Psoas muscle (tissue), 8 donors: Measurements from ENCODE around the gene GBP1. TPM values are rescaled to one million over a fixed set of nuclear protein-coding genes. Genes with fewer than 3 reads are reported as not detected.
A peak's percentile ranks its signal among the peaks of the same experiment; 100 is the strongest.

ENCODE experiments used
- ATAC-seq, 4 donors: fragments of 200-7000 bp; cut with Tn5 transposase; one replicate each; pipeline ENCODE4 v1.9.1; 2020; ENCODE audit warnings: moderate library complexity in 3 of 4, mild to moderate bottlenecking in 2 of 4
- DNase-seq, 2 donors: peaks; one replicate each; pipeline ENCODE4 v3.0.0-alpha.2; 2020
- H3K27ac ChIP-seq: fragments of 200-600 bp; one replicate; pipeline ENCODE4 v1.8.0; 2022
- H3K27me3 ChIP-seq, 3 donors: fragments of 200-600 bp in 1 of 3; one replicate each; pipeline versions ENCODE4 v1.6.1 to v1.8.0; 2013 to 2022; ENCODE audit warnings: low read length in 2 of 3, mild to moderate bottlenecking in 2 of 3, moderate library complexity in 1 of 3; ENCODE audit not compliant: insufficient read depth in 3 of 3
- H3K36me3 ChIP-seq, 2 donors: fragments of 200-600 bp in 1 of 2; one replicate each; pipeline versions ENCODE4 v1.6.1 to v1.8.0; 2013 to 2022; ENCODE audit warnings: low read depth in 1 of 2, mild to moderate bottlenecking in 1 of 2, moderate library complexity in 1 of 2; ENCODE audit not compliant: insufficient read depth in 1 of 2
- H3K4me1 ChIP-seq: fragments of 200-600 bp; one replicate; pipeline ENCODE4 v1.8.0; 2022
- H3K4me3 ChIP-seq: fragments of 200-600 bp; one replicate; pipeline ENCODE4 v1.8.0; 2022; ENCODE audit warnings: mild to moderate bottlenecking
- H3K9me3 ChIP-seq: fragments of 200-600 bp; one replicate; pipeline ENCODE4 v1.8.0; 2022
- CTCF ChIP-seq: fragments of 200-600 bp; IDR thresholded peaks from one replicate; pipeline ENCODE4 v1.8.0; 2022; ENCODE audit warnings: antibody characterized with exemption
- WGBS, 3 donors: extraction: QIAGEN DNeasy Blood & Tissue Kit; methylation state at CpG; one replicate each; pipeline versions ENCODE4 v1.1.6 to v1.1.7; 2013; 5-methylcytosine and 5-hydroxymethylcytosine counted together
- intact Hi-C, 2 donors: fragments of 100-400 bp; cut with DNase I; formaldehyde crosslinking; loops; one replicate each; pipeline versions ENCODE4 v1.11.0 to v1.14.2; 2022
- long read RNA-seq, 2 donors: library from polyadenylated mRNA; unstranded; transcript quantifications; one replicate each; pipeline ENCODE4 v2.0.0, GENCODE V29; 2021
- polyA plus RNA-seq, 3 donors: library from polyadenylated mRNA; stranded (reverse); fragments of 200-250 nt; gene quantifications; one replicate each; pipeline ENCODE4 v1.2.3, GENCODE V29; 2013
- total RNA-seq, 4 donors: library from RNA; stranded (reverse); fragmentation: NEBNext Ultra II Directional in 2 of 4; extraction: Animal tissue kit (Norgen Biotek cat#: 25700) in 2 of 4; gene quantifications; one replicate each; pipeline versions ENCODE4 v1.2.1 to v1.2.4, GENCODE V29; 2021 to 2023
- donor health status: healthy with polysubstance abuse.
- donor health status: DM: no; HTN: no; CAD: no; lungs with moderate emphysema.
- donor health status: Bipolar disorder and iron deficiency.
- donor health status: healthy.
- donor health status: DM: yes; HTN: yes; CAD: no.
- donor health status: DM: no; HTN: no; CAD: no.
- donor health status: DM: no; HTN: no; CAD: no.
- donor health status: DM: yes; HTN: yes; CAD: no.

GBP1 gene
- total RNA-seq (1 to 10 TPM; 2.1 to 4.1 (median 3.8) TPM), polyA plus RNA-seq (1 to 10 TPM; 1.7 to 3.3 (median 1.9) TPM)
- long read RNA-seq, donor 1, partial matches to known transcripts = 2 of 3 reads
- long read RNA-seq, donor 1, other reads (novel, unspliced or antisense) = 1 of 3 reads
- long read RNA-seq, donor 2, partial matches to known transcripts = 0 of 1 reads
- long read RNA-seq, donor 2, other reads (novel, unspliced or antisense) = 0 of 1 reads

GRCh38 chr1:89065079-89065868, at the start of gene GBP1:
TSS of gene GBP1 (minus strand) at chr1:89065208. CDS start at chr1:89063234, 1,974 bp downstream.
- Histone ChIP-seq H3K27me3 (no peaks in the 10 kb centered on the region), H3K27ac (peak within 1 kb of the TSS; percentile 66), H3K36me3 (no peaks in the 10 kb centered on the region), H3K4me3 (peak within 1 kb of the TSS; percentile 59), H3K9me3 (no peaks in the 10 kb centered on the region), H3K4me1 (peaks cover 4% of the 10 kb centered on the region)
- WGBS, 3 donors = 16 to 18% (median 17%) methylated on average over 4 of the region's 4 CpGs
- no peak for DNase-seq
- TF ChIP-seq CTCF = no peak
- peak; percentile 34 to 83 (median 54) for ATAC-seq
- intact Hi-C loops = loop anchor here in 1 of 2 donors (5.0 kb wide), 1 partner anchor 52 kb away; no protein-coding TSS in a partner anchor

- ATAC-seq (no peak), DNase-seq (no peak)
- Histone ChIP-seq H3K4me1 (no peaks in the 10 kb centered on the region), H3K9me3 (no peaks in the 10 kb centered on the region), H3K27me3 (no peaks in the 10 kb centered on the region), H3K4me3 (no peak overlapping the region), H3K36me3 (peaks cover 2 to 93% of the 10 kb centered on the region in 2 donors), H3K27ac (no peak overlapping the region)
- TF ChIP-seq CTCF = no peak
- WGBS, 3 donors = 78 to 88% (median 82%) methylated on average over 2 of the region's 2 CpGs
- intact Hi-C loops = loop anchor here in 1 of 2 donors (5.0 kb wide), 1 partner anchor 47 kb away; the partner anchor contains the start of gene GBP1
Measured at GRCh38 chr1:89114662-89115061, 49.7 kb upstream of the GBP1 start.

GRCh38 chr1:89112871-89113613, 48.0 kb upstream of the GBP1 start:
- H3K36me3 ChIP-seq = peaks cover 2 to 93% of the 10 kb centered on the region in 2 donors
- no peak for ATAC-seq

GRCh38 chr1:89104687-89105086, 39.7 kb upstream of the GBP1 start:
- peak in 1 of 2 donors; percentile 48 for DNase-seq
- peaks cover 5 to 48% of the 10 kb centered on the region in 2 donors for H3K36me3 ChIP-seq
- WGBS, 3 donors = 93 to 94% (median 94%) methylated on average over 17 of the region's 17 CpGs

More at GRCh38 chr1:89112871-89113613, 48.0 kb upstream of the GBP1 start:
- 62 to 72% (median 66%) methylated on average over 5 of the region's 5 CpGs for WGBS, 3 donors
- Histone ChIP-seq H3K4me1 (no peaks in the 10 kb centered on the region), H3K9me3 (no peaks in the 10 kb centered on the region), H3K4me3 (no peak overlapping the region), H3K27me3 (no peaks in the 10 kb centered on the region), H3K27ac (no peak overlapping the region)
- DNase-seq = no peak
- no peak for TF ChIP-seq CTCF
- intact Hi-C loops = no loop called here

More at GRCh38 chr1:89104687-89105086, 39.7 kb upstream of the GBP1 start:
- H3K9me3 ChIP-seq = no peaks in the 10 kb centered on the region
- H3K4me1 ChIP-seq = no peaks in the 10 kb centered on the region
- H3K27me3 ChIP-seq = no peaks in the 10 kb centered on the region
- intact Hi-C loops = no loop called here
- H3K4me3 ChIP-seq = no peak overlapping the region
- no peak overlapping the region for H3K27ac ChIP-seq
- no peak for ATAC-seq
- no peak for TF ChIP-seq CTCF
